HUDEP-2 (cell line): ENCODE data around the gene GEN1.

Experiments used
- DNase-seq, 76 experiments: peaks; one replicate each; lab custom pipeline; 2025; ENCODE audit not compliant: unreplicated experiment in 76 of 76; lab: John Stamatoyannopoulos, UW

GEN1 gene

DNA sequence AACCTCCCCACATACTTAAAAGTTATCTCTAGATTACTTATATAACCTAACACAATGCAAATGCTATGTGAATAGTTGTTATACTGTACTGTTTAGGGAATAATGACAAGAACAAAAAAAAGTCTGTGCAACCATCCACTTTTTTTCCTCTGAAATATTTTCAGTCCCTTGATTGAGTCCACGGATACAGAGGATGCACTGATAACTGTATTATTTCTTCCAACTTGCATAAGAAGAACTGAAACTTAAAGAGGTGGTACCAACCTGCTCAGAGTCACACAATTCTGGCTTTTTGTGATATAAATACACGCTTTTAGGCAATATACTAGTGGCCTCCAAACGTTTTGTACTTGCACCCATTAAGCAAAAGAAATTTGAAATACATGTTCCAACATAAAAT is 1.7 kb upstream of the GEN1 start:
- no peak for DNase-seq

DNA sequence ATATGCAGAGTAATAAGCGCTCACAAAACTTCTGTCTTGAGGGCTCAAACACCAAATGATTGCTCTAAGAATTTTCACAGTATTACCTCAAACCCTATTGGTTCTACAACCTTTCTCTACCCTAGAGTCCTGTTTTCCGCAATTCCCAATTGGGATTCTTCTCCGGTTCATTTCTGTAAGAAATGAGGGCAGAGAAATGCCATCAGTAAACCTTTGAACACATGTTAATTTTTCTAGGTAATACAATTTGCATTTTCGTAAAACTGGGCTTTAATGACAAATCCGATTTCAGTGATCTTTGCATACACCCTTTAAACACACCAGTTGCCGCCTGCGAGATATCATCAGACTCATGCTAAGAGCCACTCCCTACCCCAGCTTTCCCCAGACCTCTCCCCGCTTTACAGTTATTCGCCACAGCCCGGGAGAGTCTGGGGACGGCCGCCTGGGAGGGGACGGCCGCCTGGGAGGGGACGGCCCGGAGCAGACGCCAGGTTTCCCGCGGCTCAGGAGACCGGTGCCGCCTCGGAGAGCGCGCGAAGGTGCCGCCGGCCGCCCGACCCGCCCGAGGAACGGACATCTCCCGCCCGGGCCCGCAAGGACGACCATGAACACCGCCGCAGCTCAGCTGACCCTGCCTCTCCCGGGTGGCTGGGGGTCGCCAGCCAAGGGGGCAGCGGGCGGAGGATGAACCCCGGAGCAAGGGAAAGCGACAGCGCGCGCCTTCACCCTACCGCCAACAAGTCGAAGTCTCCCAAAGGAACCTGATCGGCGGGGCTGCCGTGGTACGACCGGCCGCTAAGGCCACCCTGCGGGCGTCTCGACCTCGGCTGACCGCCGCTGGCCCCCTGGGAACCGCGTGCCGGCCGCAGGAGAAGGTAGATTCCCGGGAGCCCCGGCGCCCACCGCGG is 791 bp upstream of the GEN1 start:
- DNase-seq: peak in 69 of 76 experiments; percentile 5 to 96 (median 46)

DNA sequence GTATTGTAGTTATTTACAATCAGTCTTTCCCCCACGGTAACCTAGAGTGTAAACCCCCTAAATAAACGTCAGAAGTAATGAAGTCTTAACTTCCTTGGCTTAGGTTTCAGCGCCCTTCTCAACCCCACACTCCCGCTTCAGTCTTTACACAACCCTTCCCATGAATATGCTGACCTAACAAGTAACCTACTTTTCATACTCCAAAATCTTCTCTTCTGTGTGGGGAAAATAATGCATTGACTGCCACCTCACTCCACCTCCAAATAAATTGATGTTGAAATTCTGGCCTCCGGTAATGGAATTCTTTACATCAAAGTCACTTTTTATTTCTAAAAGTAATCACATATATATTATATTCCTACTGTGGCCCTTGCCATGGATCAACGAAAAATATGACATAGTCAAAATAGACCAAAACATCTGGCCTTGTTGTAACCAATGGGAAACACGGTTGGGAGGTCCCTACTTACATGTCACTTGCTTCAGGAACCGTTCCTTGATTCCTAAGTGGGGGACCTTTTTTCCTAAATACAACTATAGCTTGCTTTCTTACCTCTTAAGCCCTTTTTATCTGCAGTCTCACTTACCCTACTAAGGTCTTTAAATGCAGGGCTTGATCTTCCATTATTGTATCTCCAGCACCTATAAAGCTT is 961 bp downstream of the GEN1 start:
- DNase-seq: peak in 1 of 76 experiments; percentile 10

DNA sequence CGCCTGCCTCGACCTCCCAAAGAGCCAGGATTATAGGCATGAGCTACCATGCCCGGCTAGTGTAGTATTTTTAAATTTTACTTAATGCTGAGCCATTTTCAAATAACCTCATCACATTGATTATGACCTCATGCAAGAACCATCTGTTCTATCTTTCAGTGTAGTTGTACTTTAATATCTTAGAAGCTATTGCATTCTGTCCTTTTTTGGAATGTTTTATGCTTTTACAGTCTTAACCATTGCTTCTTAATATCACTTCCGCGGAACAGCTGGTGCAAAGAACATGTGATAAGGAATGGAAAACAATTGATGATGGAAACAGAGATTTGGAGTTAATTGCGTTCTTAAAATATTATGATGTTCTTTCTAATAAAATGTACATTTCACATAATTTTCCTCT is 2.7 kb downstream of the GEN1 start:
- DNase-seq: no peak

- peak in 2 of 76 experiments; percentile 13 to 28 for DNase-seq
These were observed 3.4 kb downstream of the GEN1 start for GRCh38 chr2:17757321-17757720.

DNA sequence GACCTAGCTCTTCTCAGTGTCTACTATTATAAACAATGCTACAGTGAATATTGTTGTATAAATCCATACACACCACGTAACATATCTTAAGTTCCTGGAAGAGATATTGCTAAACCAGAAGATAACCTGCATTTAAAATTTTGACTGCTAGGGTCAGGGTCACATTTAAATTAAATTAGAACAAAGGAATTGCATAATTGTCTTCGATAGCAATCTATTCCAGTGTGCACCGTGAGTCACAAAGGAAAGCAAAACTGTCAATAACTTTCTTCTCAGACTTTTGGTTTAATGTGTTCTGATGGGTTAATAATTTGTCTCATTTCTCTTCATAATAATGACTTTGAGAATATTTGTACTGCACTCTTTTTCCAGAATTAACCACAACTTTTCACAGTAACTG is 4.2 kb downstream of the GEN1 start:
- no peak for DNase-seq

- DNase-seq: no peak
These were observed 5.9 kb downstream of the GEN1 start for GRCh38 chr2:17759805-17760204.

- no peak for DNase-seq
These were observed 8.5 kb downstream of the GEN1 start for GRCh38 chr2:17762451-17762850.

GRCh38 chr2:17763641-17764333 is 9.8 kb downstream of the GEN1 start:
- no peak for DNase-seq

DNA sequence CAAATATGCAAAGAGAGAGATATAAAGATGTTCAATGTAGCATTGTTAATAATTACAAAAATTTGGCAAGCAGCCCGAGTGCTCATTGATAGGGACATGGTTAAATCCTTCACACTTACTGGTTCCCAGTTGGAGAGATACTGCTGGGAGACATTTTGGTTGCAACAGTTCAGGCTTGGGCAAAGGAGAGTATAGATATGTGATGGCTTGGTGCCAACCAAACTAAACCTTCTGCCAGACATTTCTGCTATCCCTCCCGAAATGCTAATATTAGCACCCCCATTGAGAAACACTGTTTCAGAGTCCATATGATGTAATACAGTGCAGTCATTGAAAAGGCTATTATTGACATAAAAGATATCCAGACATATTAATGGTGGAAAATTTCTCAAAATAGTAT is 11.5 kb downstream of the GEN1 start:
- no peak for DNase-seq

GRCh38 chr2:17768894-17769293 is 15.0 kb downstream of the GEN1 start:
- DNase-seq: no peak

DNA sequence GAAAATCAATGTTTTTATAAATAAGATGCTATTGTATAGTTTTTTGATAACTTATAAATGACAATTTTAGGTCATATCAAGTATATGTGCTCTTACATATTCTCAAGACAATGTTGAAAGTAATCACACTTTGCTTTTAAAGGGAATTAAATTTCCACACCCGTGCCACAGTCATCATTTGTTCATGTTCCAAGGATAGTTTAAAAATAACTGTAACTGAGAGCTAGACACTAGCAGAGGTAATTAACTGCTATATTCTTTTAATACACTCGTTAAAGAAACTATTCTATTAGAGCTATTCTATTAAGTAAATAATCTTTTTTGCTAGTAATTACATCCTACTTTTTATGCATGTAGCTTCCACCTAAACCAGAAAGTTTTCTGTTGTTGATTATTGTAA is 18.0 kb downstream of the GEN1 start:
- no peak for DNase-seq

- DNase-seq: no peak
These were observed 18.6 kb downstream of the GEN1 start for GRCh38 chr2:17772532-17772931.

DNA sequence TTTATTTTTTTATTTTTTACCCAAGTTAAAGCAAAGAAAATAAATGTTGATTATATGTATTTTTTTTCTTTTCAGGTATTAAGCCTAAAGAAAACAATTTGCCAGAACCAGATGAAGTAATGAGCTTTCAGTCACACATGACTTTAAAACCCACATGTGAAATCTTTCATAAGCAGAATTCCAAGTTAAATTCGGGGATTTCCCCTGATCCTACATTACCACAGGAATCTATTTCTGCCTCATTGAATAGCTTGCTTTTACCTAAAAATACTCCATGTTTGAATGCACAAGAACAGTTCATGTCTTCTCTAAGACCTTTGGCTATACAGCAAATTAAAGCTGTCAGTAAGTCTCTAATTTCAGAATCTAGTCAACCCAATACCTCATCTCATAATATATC is 26.6 kb downstream of the GEN1 start:
- no peak for DNase-seq

DNA sequence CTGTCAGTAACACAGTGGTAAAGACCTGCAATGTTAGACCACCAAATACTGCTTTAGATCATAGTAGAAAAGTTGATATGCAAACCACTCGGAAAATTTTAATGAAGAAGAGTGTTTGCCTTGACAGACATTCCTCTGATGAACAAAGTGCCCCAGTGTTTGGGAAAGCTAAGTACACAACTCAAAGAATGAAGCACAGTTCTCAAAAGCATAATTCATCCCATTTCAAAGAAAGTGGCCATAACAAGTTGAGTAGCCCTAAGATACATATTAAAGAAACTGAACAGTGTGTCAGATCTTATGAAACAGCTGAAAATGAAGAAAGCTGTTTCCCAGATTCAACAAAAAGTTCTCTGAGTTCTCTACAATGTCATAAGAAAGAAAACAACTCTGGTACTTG is 27.5 kb downstream of the GEN1 start:
- no peak for DNase-seq

- DNase-seq: no peak
These were observed 32.8 kb downstream of the GEN1 start for GRCh38 chr2:17786727-17787126.

GRCh38 chr2:17788773-17789172 is 34.8 kb downstream of the GEN1 start:
- no peak for DNase-seq

- no peak for DNase-seq
These were observed 36.6 kb downstream of the GEN1 start for GRCh38 chr2:17790536-17790935.

GRCh38 chr2:17791121-17791816 is 37.3 kb downstream of the GEN1 start:
- peak in 1 of 76 experiments; percentile 13 for DNase-seq

- no peak for DNase-seq
These were observed 37.8 kb downstream of the GEN1 start for GRCh38 chr2:17791817-17792130.

- no peak for DNase-seq
These were observed 38.6 kb downstream of the GEN1 start for GRCh38 chr2:17792515-17792914.
